ENCODE data around the gene PLA2G2A. TPM values are rescaled to one million over a fixed set of nuclear protein-coding genes. Genes with fewer than 3 reads are reported as not detected.
"Not testable (repeated sequence)": the region's sequence is repeated elsewhere in the genome, so short reads cannot be mapped to it uniquely, and the experiment has no call there.

The PLA2G2A gene
- total RNA-seq, 6 experiments from 2014 or later: 109 to 1,136 (median 151) TPM

DNA sequence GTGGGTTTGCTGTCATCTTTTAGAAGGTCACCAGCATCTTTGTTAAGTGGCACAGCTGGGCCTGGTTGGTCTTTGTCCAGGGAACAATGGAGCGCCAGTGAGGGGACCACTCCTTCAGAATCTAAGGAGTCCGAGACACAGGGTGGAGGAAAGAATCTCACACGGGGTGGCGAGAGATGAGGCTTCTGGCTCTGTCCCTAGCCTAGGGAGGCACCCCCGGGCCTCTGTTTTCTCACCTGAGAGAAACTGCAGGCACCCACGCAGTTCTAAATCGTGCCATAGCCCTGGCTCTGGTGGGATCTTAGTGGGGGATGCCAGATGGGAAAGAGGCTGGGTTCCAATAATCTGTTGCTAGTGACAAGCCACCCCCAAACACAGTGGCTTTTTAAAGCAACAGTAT, 45.1 kb downstream of the PLA2G2A start:
- ATAC-seq (no peak), DNase-seq (no peak)
- H3K4me3 ChIP-seq: no peak overlapping the region
- intact Hi-C loops (cut with DNase I): no loop called here
- H3K9me3 ChIP-seq: no peaks in the 10 kb centered on the region
- no peak for TF ChIP-seq POLR2A (IDR thresholded peaks at IDR 0.05)
- TF ChIP-seq, protein P1, sequence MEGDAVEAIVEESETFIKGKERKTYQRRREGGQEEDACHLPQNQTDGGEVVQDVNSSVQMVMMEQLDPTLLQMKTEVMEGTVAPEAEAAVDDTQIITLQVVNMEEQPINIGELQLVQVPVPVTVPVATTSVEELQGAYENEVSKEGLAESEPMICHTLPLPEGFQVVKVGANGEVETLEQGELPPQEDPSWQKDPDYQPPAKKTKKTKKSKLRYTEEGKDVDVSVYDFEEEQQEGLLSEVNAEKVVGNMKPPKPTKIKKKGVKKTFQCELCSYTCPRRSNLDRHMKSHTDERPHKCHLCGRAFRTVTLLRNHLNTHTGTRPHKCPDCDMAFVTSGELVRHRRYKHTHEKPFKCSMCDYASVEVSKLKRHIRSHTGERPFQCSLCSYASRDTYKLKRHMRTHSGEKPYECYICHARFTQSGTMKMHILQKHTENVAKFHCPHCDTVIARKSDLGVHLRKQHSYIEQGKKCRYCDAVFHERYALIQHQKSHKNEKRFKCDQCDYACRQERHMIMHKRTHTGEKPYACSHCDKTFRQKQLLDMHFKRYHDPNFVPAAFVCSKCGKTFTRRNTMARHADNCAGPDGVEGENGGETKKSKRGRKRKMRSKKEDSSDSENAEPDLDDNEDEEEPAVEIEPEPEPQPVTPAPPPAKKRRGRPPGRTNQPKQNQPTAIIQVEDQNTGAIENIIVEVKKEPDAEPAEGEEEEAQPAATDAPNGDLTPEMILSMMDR (IDR thresholded peaks at IDR 0.05): no peak
- H3K4me1 ChIP-seq: no peaks in the 10 kb centered on the region
- no CpG with 5 or more reads among the region's 7 CpGs for WGBS (ENCODE audit: insufficient coverage, low coverage, low lambda C conversion rate, missing lambda C conversion rate)
- no peaks in the 10 kb centered on the region for H3K36me3 ChIP-seq
- no peak overlapping the region for H3K27ac ChIP-seq
- no peaks in the 10 kb centered on the region for H3K27me3 ChIP-seq

DNA sequence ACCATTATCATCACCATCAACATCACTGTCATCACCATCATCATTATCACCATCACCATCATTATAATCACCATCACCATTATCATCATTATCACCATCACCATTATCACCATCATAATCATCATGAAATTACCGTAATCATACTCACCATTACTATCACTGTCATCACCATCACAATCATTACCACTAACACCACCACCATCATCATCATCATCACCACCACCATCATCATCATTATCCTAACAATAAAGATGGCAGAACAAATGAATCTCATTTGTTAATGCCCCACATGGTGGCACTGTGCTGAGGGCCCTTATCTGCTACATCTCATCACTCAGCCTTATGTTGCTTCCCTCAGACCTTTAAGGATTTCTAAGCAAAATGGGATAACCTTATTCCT, 46.6 kb downstream of the PLA2G2A start:
- Histone ChIP-seq H3K27me3 (no peaks in the 10 kb centered on the region), H3K4me3 (no peak overlapping the region), H3K4me1 (no peaks in the 10 kb centered on the region), H3K9me3 (no peaks in the 10 kb centered on the region), H3K36me3 (no peaks in the 10 kb centered on the region), H3K27ac (no peak overlapping the region)
- 53% methylated on average over 1 of the region's 1 CpG for WGBS (ENCODE audit: insufficient coverage, low coverage, low lambda C conversion rate, missing lambda C conversion rate)
- intact Hi-C loops (cut with DNase I): no loop called here
- TF ChIP-seq, protein P1 (IDR thresholded peaks at IDR 0.05): no peak
- TF ChIP-seq POLR2A (IDR thresholded peaks at IDR 0.05): no peak
- ATAC-seq (no peak), DNase-seq (no peak)

DNA sequence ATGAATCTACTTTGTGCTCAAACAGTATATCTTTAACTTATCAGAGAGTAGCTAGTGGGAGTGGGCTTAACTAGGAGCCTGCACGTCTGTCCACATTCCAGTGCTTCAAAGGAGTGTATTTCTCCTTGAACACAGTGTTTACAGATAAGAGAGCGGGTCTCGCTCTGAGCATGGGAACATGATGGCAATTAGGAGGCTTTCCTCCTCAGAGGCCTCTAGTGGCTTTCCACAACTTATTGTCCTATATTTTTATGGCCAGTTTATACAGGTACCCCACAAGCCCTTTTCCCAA, 52.3 kb downstream of the PLA2G2A start:
- WGBS (ENCODE audit: insufficient coverage, low coverage, low lambda C conversion rate, missing lambda C conversion rate): 14% methylated on average over 1 of the region's 3 CpGs
- H3K36me3 ChIP-seq, ATAC-seq, H3K27ac ChIP-seq, H3K9me3 ChIP-seq, H3K4me3 ChIP-seq, H3K4me1 ChIP-seq, DNase-seq, H3K27me3 ChIP-seq: not testable (repeated sequence)
- intact Hi-C loops (cut with DNase I): loop anchor here in 1 of 2 donors (10.0 kb wide), 1 partner anchor 218 kb away; no protein-coding TSS in a partner anchor

DNA sequence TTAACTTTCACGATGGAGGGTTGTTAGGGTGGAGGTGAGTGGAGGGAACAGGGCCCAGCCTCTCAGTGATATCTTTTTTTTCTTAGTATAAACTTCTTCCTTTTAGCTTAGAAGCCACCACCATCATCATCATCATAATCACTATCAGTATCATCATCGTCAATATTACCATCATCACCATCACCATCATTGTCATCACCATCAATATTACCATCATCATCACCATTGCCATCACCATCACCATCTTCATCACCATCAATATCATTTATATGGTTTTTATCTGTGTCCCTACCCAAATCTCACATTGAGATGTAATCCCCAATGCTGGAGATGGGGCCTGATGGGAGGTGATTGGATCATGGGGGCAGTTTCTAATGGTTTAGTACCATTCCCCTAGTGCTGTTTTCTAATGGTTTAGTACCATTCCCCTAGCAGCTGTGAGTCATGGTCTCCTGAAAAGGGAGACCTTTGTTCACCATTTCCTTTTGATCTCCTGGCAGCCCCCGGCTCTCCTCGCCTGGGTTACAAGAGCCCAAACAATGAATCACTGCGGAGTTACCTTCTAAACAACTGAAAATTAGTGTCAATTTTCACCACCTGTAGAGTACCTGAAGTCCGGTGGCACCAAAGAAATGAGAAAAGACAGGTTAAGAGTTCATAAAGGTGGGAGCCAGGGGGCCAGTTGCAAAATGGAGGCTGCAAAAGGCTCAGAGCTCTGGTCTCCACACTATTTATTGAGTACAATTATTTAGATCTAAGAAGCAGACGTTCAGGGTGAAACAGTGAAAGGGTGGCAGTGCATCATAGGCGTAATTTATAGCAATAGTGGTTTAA, 52.9 kb downstream of the PLA2G2A start:
- Histone ChIP-seq H3K27me3 (no peaks in the 10 kb centered on the region), H3K9me3 (no peaks in the 10 kb centered on the region), H3K4me3 (no peak overlapping the region), H3K27ac (no peak overlapping the region), H3K4me1 (no peaks in the 10 kb centered on the region), H3K36me3 (no peaks in the 10 kb centered on the region)
- intact Hi-C loops (cut with DNase I): loop anchor here in 1 of 2 donors (10.0 kb wide), 1 partner anchor 218 kb away; no protein-coding TSS in a partner anchor
- DNase-seq: no peak
- TF ChIP-seq POLR2A (IDR thresholded peaks at IDR 0.05): no peak
- TF ChIP-seq, protein P1 (IDR thresholded peaks at IDR 0.05): no peak
- ATAC-seq: peak in 1 of 4 donors; percentile 13
- 59% methylated on average over 8 of the region's 8 CpGs for WGBS (ENCODE audit: insufficient coverage, low coverage, low lambda C conversion rate, missing lambda C conversion rate)

Other genes with a start within 250 kb of the PLA2G2A start
- 10 to 100 TPM in 3 of 6 experiments, 1 to 10 TPM in 3; 6.4 to 13.5 (median 9.8) TPM for gene TMCO4, start 179.7 kb downstream of the PLA2G2A start, total RNA-seq
- 1 to 10 TPM in 1 of 6 experiments, under 1 TPM in 3, not detected in 2; 0.30 to 2.9 (median 0.53) TPM for gene RNF186, start 164.3 kb downstream of the PLA2G2A start, total RNA-seq
- gene OTUD3, start 97.2 kb downstream of the PLA2G2A start, total RNA-seq: 1 to 10 TPM in 5 of 6 experiments, under 1 TPM in 1; 0.98 to 3.4 (median 1.3) TPM
- not detected for gene PLA2G2E, start 56.0 kb downstream of the PLA2G2A start, total RNA-seq
- gene PLA2G5, start 90.6 kb upstream of the PLA2G2A start, total RNA-seq: 1 to 10 TPM in 5 of 6 experiments, under 1 TPM in 1; 0.62 to 4.8 (median 3.2) TPM
- gene PLA2G2D, start 139.9 kb upstream of the PLA2G2A start, total RNA-seq: under 1 TPM in 1 of 6 experiments, not detected in 5; 0.10 TPM
- not detected for gene PLA2G2F, start 159.7 kb upstream of the PLA2G2A start, total RNA-seq
- gene UBXN10, start 206.5 kb upstream of the PLA2G2A start, total RNA-seq: 1 to 10 TPM in 4 of 6 experiments, under 1 TPM in 2; 0.35 to 2.5 (median 1.8) TPM
- not detected for gene PLA2G2C, start 206.9 kb upstream of the PLA2G2A start, total RNA-seq

Measured in right lobe of liver (tissue), 6 donors.